Motor neuron (in vitro differentiated cells): ENCODE data around the gene DGKZ. TPM values are rescaled to one million over a fixed set of nuclear protein-coding genes. Genes with fewer than 3 reads are reported as not detected.
A peak's percentile ranks its signal among the peaks of the same experiment; 100 is the strongest.

Source experiments
- ATAC-seq, 8 experiments: fragments of 200-7000 bp; cut with Tn5 transposase; replicated peaks in 6 of 8; 2 replicates each; pipeline ENCODE4 v1.8.0; 2021; ENCODE audit warnings: mild to moderate bottlenecking in 8 of 8, moderate library complexity in 8 of 8
- H3K27ac ChIP-seq, 2 donors: fragments of 250-450 bp; sonication (Bioruptor Pico); 2 replicates each; pipeline ENCODE4 v1.9.0; 2021; ENCODE audit warnings: antibody characterized with exemption in 2 of 2, mild to moderate bottlenecking in 2 of 2, moderate library complexity in 1 of 2
- H3K4me1 ChIP-seq, 2 donors: fragments of 250-450 bp; sonication (Bioruptor Pico); replicated peaks in 1 of 2; 2 replicates each; pipeline ENCODE4 v1.6.1; 2021; ENCODE audit warnings: antibody characterized with exemption in 2 of 2, mild to moderate bottlenecking in 2 of 2, moderate library complexity in 1 of 2
- H3K4me3 ChIP-seq, 5 donors: fragments of 250-450 bp; sonication (Bioruptor Pico); 2 replicates each; pipeline ENCODE4 v1.9.0; 2021; ENCODE audit warnings: antibody characterized with exemption in 5 of 5, mild to moderate bottlenecking in 5 of 5, moderate library complexity in 4 of 5
- WGBS, 10 experiments: fragments of 450-650 bp; shearing (Covaris generic); methylation state at CpG; one replicate each; pipeline ENCODE4 v1.0.0; 2022; 5-methylcytosine and 5-hydroxymethylcytosine counted together
- in situ Hi-C, 9 experiments: fragments of 400-800 bp; cut with MboI; loops; one replicate each; pipeline ENCODE4 v1.15.0; 2021; ENCODE audit warnings: low sequenced_read_pairs in 9 of 9, low pct_unique_long_range_greater_than_20kb in 2 of 9; ENCODE audit not compliant: unreplicated experiment in 9 of 9
- total RNA-seq, 8 experiments: library from RNA; unstranded; fragments of 300-600 nt; gene quantifications; 2 replicates each; pipeline versions ENCODE4 v1.2.3 to v1.2.4, GENCODE V29; 2022

The DGKZ gene
- total RNA-seq, 8 experiments from 2014 or later: 16.8 to 54.0 (median 25.9) TPM

GRCh38 chr11:46382646-46383403, 35.6 kb downstream of the DGKZ start:
- peak overlapping the region; percentile 44 to 71 (median 68) for H3K4me3 ChIP-seq
- ATAC-seq: no peak
- H3K4me1 ChIP-seq: peaks cover 31 to 43% of the 10 kb centered on the region in 2 donors
- 17 to 100% (median 43%) methylated on average over 1 to 5 of the region's 18 CpGs; no CpG with 5 or more reads in 4 of the 10 experiments for WGBS, 10 experiments
- peak overlapping the region; percentile 97 to 99 for H3K27ac ChIP-seq
- in situ Hi-C loops: loop anchor here in 2 of 9 experiments (25.0 kb wide), 1 partner anchor 154 kb away; no protein-coding TSS in a partner anchor

GRCh38 chr11:46383404-46383758, 36.1 kb downstream of the DGKZ start:
- ATAC-seq: no peak
- no peak overlapping the region for H3K27ac ChIP-seq
- WGBS, 10 experiments: 37 to 100% (median 48%) methylated on average over 1 to 3 of the region's 7 CpGs; no CpG with 5 or more reads in 7 of the 10 experiments
- peak overlapping the region in 4 of 5 donors; percentile 66 to 71 (median 68) for H3K4me3 ChIP-seq
- in situ Hi-C loops: loop anchor here in 2 of 9 experiments (25.0 kb wide), 1 partner anchor 154 kb away; no protein-coding TSS in a partner anchor
- peaks cover 37 to 49% of the 10 kb centered on the region in 2 donors for H3K4me1 ChIP-seq

DNA sequence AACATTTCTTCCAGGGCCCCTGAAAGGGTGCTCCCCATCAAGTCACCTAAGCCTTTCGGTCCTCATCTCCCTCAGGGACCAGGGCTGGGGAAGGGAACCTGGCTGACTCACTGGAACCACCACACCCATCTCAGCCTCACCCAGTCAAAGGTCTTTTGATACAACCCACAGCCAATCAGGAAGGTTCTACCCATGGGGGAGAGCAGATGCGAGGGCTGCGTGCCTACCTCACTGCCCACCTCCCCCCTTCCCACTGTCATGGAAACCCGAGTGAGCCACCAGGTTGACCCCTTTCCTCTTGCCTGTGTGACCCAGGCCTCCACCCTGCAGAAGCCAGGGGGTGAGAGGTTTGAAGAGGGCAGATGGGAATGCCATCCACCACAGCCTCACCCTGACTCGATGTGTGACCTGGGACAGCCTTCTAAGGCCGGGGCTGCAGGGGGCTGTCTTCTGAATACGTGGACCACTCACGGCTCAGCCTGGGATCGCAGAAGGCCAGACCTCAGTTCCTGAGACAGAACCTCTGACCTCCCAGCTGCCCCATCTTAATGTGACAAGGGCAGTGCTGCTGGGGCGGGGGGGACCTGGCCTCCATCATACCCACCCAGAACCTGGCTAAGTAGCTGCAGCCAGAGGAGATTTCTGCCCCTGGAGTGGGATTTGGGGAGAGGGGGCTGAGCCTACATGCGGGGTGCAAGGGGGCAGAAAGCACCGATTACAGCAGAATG, 36.9 kb downstream of the DGKZ start:
- no peak overlapping the region for H3K4me3 ChIP-seq
- H3K27ac ChIP-seq: no peak overlapping the region
- H3K4me1 ChIP-seq: peaks cover 40 to 51% of the 10 kb centered on the region in 2 donors
- in situ Hi-C loops: loop anchor here in 2 of 9 experiments (25.0 kb wide), 1 partner anchor 153 kb away; no protein-coding TSS in a partner anchor
- ATAC-seq: no peak
- 20 to 59% (median 40%) methylated on average over 1 to 6 of the region's 12 CpGs; no CpG with 5 or more reads in 7 of the 10 experiments for WGBS, 10 experiments

DNA sequence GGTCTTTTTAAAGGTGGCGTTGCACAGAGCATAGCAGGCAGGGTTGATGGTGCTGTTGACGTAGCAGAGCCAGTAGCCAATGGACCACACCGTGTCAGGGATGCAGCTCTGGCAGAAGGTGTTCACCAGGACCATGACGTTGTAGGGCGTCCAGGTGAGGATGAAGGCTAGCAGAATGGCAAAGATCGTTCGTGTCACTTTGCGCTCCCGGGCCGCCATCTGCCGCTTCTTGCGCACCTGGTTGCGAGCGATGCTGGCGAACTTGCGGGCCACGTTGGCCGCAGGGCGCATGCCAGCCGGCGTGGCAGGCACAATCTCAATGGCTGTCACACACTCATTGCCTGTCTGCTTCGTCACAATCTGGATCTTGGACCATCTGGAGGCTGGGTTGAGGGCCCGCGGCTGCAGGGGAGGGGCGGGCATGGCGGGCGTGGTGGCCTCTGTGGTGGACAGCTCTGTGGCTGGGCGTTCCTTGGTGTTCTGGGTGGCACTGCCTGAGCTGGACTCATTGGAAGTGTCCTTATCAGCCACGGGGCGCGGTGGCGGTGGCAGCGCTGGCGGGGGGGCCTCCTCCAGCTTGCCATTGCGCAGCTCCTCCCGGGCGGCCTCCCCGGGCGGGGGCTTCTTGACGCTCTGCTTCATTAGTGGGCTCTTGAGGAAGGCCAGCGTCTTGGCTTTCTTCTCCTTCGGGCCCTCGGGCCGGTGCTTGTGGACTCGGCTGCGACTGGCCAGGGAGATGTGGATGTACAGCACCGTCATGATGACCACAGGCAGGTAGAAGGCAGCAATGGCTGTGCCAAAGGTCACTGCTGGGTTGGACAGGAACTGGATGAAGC, 38.1 kb downstream of the DGKZ start:
- 60 to 100% (median 92%) methylated on average over 1 to 11 of the region's 47 CpGs; no CpG with 5 or more reads in 5 of the 10 experiments for WGBS, 10 experiments
- in situ Hi-C loops: loop anchor here in 2 of 9 experiments (25.0 kb wide), 1 partner anchor 152 kb away; no protein-coding TSS in a partner anchor

GRCh38 chr11:46386005-46386578, 38.8 kb downstream of the DGKZ start:
- WGBS, 10 experiments: 80 to 100% (median 96%) methylated on average over 1 to 11 of the region's 25 CpGs; no CpG with 5 or more reads in 2 of the 10 experiments
- H3K4me1 ChIP-seq: peaks cover 45 to 52% of the 10 kb centered on the region in 2 donors
- no peak overlapping the region for H3K4me3 ChIP-seq
- in situ Hi-C loops: loop anchor here in 2 of 9 experiments (25.0 kb wide), 1 partner anchor 151 kb away; no protein-coding TSS in a partner anchor
- H3K27ac ChIP-seq: no peak overlapping the region
- no peak for ATAC-seq

More for the DNA sequence above, 38.1 kb downstream of the DGKZ start:
- no peak for ATAC-seq
- Histone ChIP-seq H3K4me3 (no peak overlapping the region), H3K27ac (no peak overlapping the region), H3K4me1 (peaks cover 45 to 56% of the 10 kb centered on the region in 2 donors)

DNA sequence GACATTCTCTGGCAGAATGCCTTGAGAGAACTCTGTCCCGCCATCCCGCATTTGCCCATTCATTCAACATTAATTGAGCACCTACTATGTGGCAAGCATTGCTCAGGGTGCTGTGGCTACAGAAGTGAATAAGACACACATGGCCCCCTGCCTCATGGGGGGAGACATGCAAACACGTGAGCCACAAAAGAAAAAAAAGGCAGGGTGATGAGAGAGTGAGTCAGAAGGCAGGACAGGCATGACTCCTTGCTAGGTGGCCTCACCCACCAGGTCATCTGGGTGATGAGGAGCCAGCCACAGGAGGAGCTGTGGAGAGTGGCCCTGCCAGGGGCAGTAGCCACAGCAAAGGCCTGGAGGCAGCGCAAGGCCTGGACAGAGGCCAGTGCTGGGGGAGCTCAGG, 39.4 kb downstream of the DGKZ start:
- WGBS, 10 experiments: 0 to 100% (median 72%) methylated on average over 1 to 3 of the region's 4 CpGs; no CpG with 5 or more reads in 3 of the 10 experiments
- peaks cover 45 to 51% of the 10 kb centered on the region in 2 donors for H3K4me1 ChIP-seq
- ATAC-seq: no peak
- no peak overlapping the region for H3K4me3 ChIP-seq
- H3K27ac ChIP-seq: no peak overlapping the region
- in situ Hi-C loops: loop anchor here in 2 of 9 experiments (25.0 kb wide), 1 partner anchor 151 kb away; no protein-coding TSS in a partner anchor

- Histone ChIP-seq H3K27ac (no peak overlapping the region), H3K4me1 (peaks cover 45 to 47% of the 10 kb centered on the region in 2 donors), H3K4me3 (no peak overlapping the region)
- 53 to 100% (median 78%) methylated on average over 1 to 4 of the region's 5 CpGs; no CpG with 5 or more reads in 4 of the 10 experiments for WGBS, 10 experiments
- no peak for ATAC-seq
- in situ Hi-C loops: loop anchor here in 2 of 9 experiments (25.0 kb wide), 1 partner anchor 150 kb away; no protein-coding TSS in a partner anchor
Measured at GRCh38 chr11:46387456-46387855, 40.2 kb downstream of the DGKZ start.

- no peak overlapping the region for H3K4me3 ChIP-seq
- H3K27ac ChIP-seq: peak overlapping the region in 1 of 2 donors; percentile 13
Measured at GRCh38 chr11:46387919-46388618, 40.8 kb downstream of the DGKZ start.

GRCh38 chr11:46388619-46389449, 41.6 kb downstream of the DGKZ start:
- ATAC-seq: peak in 4 of 8 experiments; percentile 1 to 4 (median 2)
- in situ Hi-C loops: loop anchor here in 2 of 9 experiments (25.0 kb wide), 1 partner anchor 148 kb away; no protein-coding TSS in a partner anchor
- H3K27ac ChIP-seq: no peak overlapping the region

More at GRCh38 chr11:46387919-46388618, 40.8 kb downstream of the DGKZ start:
- H3K4me1 ChIP-seq: peaks cover 42% of the 10 kb centered on the region in 2 donors
- 20 to 50% (median 33%) methylated on average over 1 to 11 of the region's 24 CpGs; no CpG with 5 or more reads in 6 of the 10 experiments for WGBS, 10 experiments
- in situ Hi-C loops: loop anchor here in 2 of 9 experiments (25.0 kb wide), 1 partner anchor 149 kb away; no protein-coding TSS in a partner anchor
- ATAC-seq: peak in 5 of 8 experiments; percentile 2 to 35 (median 15)

GRCh38 chr11:46389450-46390330, 42.4 kb downstream of the DGKZ start:
- no peak overlapping the region for H3K27ac ChIP-seq
- peak overlapping the region; percentile 23 to 50 (median 34) for H3K4me3 ChIP-seq
- WGBS, 10 experiments: 3 to 12% methylated on average over 5 to 19 of the region's 80 CpGs; no CpG with 5 or more reads in 8 of the 10 experiments
- ATAC-seq: peak; percentile 33 to 66 (median 60)
- H3K4me1 ChIP-seq: peaks cover 30 to 32% of the 10 kb centered on the region in 2 donors
- in situ Hi-C loops: loop anchor here in 4 of 9 experiments (10.0 to 25.0 kb wide), 3 partner anchors 135 to 148 kb away; no protein-coding TSS in a partner anchor

More at GRCh38 chr11:46388619-46389449, 41.6 kb downstream of the DGKZ start:
- peak overlapping the region; percentile 23 to 50 (median 34) for H3K4me3 ChIP-seq
- peaks cover 35 to 36% of the 10 kb centered on the region in 2 donors for H3K4me1 ChIP-seq
- WGBS, 10 experiments: 0 to 21% (median 2%) methylated on average over 1 to 7 of the region's 21 CpGs; no CpG with 5 or more reads in 1 of the 10 experiments
